Measurements from ENCODE around the gene CDHR2. TPM values are rescaled to one million over a fixed set of nuclear protein-coding genes. Genes with fewer than 3 reads are reported as not detected.

Gene CDHR2
- total RNA-seq, 2 experiments from 2014 or later = 0.23 to 0.47 TPM

DNA sequence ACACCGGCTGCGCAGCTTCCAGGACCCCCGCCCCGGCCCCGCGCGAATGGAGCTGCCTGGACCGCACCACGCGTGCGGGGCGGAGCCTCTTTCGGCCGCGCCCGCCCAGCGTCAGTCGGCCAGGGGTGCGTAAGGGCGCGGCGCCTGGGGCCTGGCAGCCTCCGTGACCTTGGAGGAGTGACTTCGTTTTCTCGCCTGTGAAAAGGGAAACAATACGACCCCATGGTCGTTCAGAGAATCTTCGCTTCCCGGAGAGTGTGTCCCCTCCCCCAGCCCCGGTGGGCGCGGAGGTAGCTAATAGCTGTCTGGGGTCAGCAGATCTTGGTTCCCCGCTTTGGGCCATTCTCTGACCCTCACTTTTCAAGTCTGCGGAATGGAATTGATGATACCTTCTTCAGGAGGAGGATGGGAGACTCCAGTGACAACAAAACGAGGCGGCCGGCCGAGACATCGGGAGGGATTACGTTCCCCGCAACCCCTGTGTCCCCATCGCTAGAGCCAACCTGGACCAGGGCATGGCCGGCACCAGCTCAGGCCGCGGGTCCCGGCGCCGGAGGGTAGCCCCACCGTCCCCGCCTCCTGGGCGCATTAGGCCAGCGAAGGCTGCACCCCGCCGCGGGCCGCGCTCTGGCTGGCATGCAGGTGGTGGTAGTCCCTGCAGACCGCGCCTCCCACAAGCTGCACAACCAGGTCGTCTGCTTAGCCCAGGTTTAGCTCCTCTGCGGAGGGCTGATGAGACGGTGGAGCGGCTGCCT is 5.5 kb upstream of the CDHR2 start:
- Mint-ChIP-seq H3K36me3 (ENCODE audit: low read depth) (no peaks in the 10 kb centered on the region), H3K9me3 (no peaks in the 10 kb centered on the region), H3K4me3 (peak overlapping the region; percentile 94), H3K27me3 (no peaks in the 10 kb centered on the region), H3K27ac (peak overlapping the region; percentile 94), H3K4me1 (ENCODE audit: low read depth) (peaks cover 66% of the 10 kb centered on the region)
- DNase-seq (peak; percentile 81), ATAC-seq (peak; percentile 66)
- CTCF ChIA-PET = interaction anchor here (0.7 to 3.2 kb wide), 8 partner anchors 8 to 182 kb away, joined by 3 to 26 read pairs (median 8); partner anchors contain the start of genes CLTB, FAF2 and KIAA1191
- TF ChIP-seq, protein P1, sequence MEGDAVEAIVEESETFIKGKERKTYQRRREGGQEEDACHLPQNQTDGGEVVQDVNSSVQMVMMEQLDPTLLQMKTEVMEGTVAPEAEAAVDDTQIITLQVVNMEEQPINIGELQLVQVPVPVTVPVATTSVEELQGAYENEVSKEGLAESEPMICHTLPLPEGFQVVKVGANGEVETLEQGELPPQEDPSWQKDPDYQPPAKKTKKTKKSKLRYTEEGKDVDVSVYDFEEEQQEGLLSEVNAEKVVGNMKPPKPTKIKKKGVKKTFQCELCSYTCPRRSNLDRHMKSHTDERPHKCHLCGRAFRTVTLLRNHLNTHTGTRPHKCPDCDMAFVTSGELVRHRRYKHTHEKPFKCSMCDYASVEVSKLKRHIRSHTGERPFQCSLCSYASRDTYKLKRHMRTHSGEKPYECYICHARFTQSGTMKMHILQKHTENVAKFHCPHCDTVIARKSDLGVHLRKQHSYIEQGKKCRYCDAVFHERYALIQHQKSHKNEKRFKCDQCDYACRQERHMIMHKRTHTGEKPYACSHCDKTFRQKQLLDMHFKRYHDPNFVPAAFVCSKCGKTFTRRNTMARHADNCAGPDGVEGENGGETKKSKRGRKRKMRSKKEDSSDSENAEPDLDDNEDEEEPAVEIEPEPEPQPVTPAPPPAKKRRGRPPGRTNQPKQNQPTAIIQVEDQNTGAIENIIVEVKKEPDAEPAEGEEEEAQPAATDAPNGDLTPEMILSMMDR (IDR thresholded peaks at IDR 0.05) = peak; percentile 5
- intact Hi-C loops (cut with micrococcal nuclease) = no loop called here
- POLR2A ChIA-PET = interaction anchor here (0.7 to 4.8 kb wide), 11 partner anchors 11 to 223 kb away, joined by 3 to 51 read pairs (median 3); partner anchors contain the start of gene FAF2

DNA sequence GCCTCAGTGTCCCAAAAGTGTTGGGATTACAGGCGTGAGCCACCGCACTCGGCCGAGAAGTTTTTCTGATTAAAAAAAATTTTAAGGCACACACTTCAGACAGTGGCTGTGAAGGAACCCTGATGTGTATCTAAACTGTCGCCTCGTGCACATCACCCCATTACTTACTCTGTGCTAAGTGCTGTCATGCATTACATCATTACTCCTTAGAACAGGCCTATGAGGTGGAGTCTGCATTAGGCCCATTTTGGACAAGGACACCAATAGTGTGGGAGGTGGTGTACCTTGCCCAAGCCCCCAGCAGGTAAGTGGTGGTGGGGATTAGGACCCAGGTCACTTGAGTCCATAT is 3.8 kb upstream of the CDHR2 start:
- Mint-ChIP-seq H3K27me3 (no peaks in the 10 kb centered on the region), H3K4me3 (peak overlapping the region; percentile 9), H3K4me1 (ENCODE audit: low read depth) (peaks cover 50% of the 10 kb centered on the region), H3K27ac (no peak overlapping the region), H3K36me3 (ENCODE audit: low read depth) (no peaks in the 10 kb centered on the region), H3K9me3 (no peaks in the 10 kb centered on the region)
- TF ChIP-seq, protein P1 (IDR thresholded peaks at IDR 0.05) = no peak
- DNase-seq (no peak), ATAC-seq (no peak)
- ChIA-PET CTCF (no interaction called here), POLR2A (no interaction called here)
- intact Hi-C loops (cut with micrococcal nuclease) = no loop called here

DNA sequence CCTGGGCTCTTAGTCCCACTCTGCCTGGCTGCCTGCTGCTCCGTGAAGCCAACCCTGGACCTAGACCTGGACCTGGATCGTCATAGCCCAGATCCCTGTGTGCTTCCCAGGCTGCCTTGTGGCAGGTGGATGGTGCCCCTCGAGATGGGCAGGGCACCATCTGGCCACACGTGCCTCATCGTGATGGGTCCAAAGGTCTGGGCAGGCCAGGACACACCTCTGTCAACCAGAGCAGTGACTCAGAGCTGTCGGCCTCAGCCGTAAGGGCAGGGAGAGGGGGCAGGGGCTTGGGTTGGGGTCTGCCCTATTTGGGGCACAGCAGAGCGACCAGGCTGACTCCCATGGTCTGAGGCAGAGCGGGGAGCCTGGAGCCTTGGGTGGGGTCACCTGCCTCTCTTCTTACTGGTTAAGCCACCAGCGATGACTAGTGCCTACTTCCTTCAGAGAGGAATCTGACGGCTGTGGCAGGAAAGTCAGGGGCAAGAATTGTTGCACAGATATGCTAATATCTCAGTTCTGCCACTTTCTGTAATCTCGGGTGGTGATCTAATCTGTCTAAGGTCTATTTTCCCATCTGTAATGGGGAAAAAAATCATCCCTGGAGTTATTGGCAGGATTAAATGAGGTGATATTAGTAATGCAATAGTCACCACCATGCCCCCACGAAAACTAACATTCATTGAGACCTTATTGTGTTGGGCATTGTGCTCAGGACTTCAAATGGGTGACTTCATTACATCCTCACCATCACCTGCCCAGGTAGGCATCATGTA is 3.2 kb upstream of the CDHR2 start:
- TF ChIP-seq, protein P1 (IDR thresholded peaks at IDR 0.05) = no peak
- no peak overlapping the region for H3K4me3 Mint-ChIP-seq
- H3K27me3 Mint-ChIP-seq = no peaks in the 10 kb centered on the region
- peak overlapping the region; percentile 42 for H3K27ac Mint-ChIP-seq
- ATAC-seq = no peak
- CTCF ChIA-PET = no interaction called here
- peaks cover 49% of the 10 kb centered on the region for H3K4me1 Mint-ChIP-seq (ENCODE audit: low read depth)
- no peaks in the 10 kb centered on the region for H3K36me3 Mint-ChIP-seq (ENCODE audit: low read depth)
- intact Hi-C loops (cut with micrococcal nuclease) = no loop called here
- POLR2A ChIA-PET = interaction anchor here (0.6 to 1.2 kb wide), 2 partner anchors 8 to 580 kb away, joined by 3 to 4 read pairs; partner anchors contain the start of gene RNF44
- no peak for DNase-seq
- no peaks in the 10 kb centered on the region for H3K9me3 Mint-ChIP-seq

DNA sequence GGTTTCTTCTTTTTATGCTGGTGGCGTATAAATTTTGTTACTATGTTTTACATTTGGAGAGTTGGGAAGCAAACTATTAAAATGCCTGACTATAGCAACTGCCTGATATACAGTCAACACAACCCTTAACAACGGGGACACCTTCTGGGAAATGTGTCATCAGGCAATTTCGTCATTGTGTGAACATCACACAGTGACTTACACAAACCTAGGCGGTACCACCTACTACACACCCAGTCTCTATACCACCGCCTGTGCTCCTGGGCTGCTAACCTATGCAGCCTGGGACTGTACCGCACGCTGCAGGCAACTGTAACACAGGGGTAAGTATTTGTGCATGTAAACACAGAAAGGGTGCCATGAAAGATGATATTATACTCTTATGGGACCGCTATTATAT is 1.3 kb upstream of the CDHR2 start:
- peak; percentile 44 for ATAC-seq
- Mint-ChIP-seq H3K4me1 (ENCODE audit: low read depth) (peaks cover 43% of the 10 kb centered on the region), H3K9me3 (no peaks in the 10 kb centered on the region), H3K4me3 (no peak overlapping the region), H3K27ac (peak overlapping the region; percentile 49), H3K36me3 (ENCODE audit: low read depth) (no peaks in the 10 kb centered on the region), H3K27me3 (no peaks in the 10 kb centered on the region)
- intact Hi-C loops (cut with micrococcal nuclease) = no loop called here
- peak; percentile 52 for DNase-seq
- ChIA-PET POLR2A (no interaction called here), CTCF (interaction anchor here (1.0 to 1.1 kb wide), 2 partner anchors 26 to 100 kb away, joined by 3 to 5 read pairs; partner anchors contain the start of gene FAF2)
- TF ChIP-seq, protein P1 (IDR thresholded peaks at IDR 0.05) = no peak

Data from activated CD8-positive, alpha-beta T cell treated with anti-CD3 and anti-CD28 coated beads for 36 hours (primary cell).